DOHH2 (cell line): ENCODE data around the gene LGALSL.

Experiments used
- H3F3A ChIP-seq: fragments of 200-600 bp; sonication (generic), shearing (Covaris generic); 2 replicates; pipeline ENCODE4 v1.6.0; 2016; ENCODE audit warnings: antibody characterized with exemption, mild to moderate bottlenecking; ENCODE audit not compliant: control insufficient read depth, insufficient read depth
- H3K27ac ChIP-seq: fragments of 200-600 bp; sonication (generic); 2 replicates; pipeline ENCODE4 v1.5.1; 2014; ENCODE audit warnings: low read depth, mild to moderate bottlenecking, low read length, moderate library complexity
- H3K27me3 ChIP-seq: fragments of 200-600 bp; sonication (generic); 2 replicates; pipeline ENCODE4 v1.6.1; 2014; ENCODE audit warnings: mild to moderate bottlenecking, low read length, mixed read lengths; ENCODE audit not compliant: control insufficient read depth
- H3K36me3 ChIP-seq: fragments of 200-600 bp; sonication (generic); 2 replicates; pipeline ENCODE4 v1.6.1; 2014; ENCODE audit warnings: mild to moderate bottlenecking, low read length, moderate library complexity, mixed read lengths; ENCODE audit not compliant: control insufficient read depth
- H3K4me1 ChIP-seq: fragments of 200-600 bp; sonication (generic); 2 replicates; pipeline ENCODE4 v1.6.1; 2014; ENCODE audit warnings: mild to moderate bottlenecking, low read length, mixed read lengths; ENCODE audit not compliant: control insufficient read depth
- H3K4me2 ChIP-seq: fragments of 200-600 bp; sonication (generic); 2 replicates; pipeline ENCODE4 v1.6.0; 2014; ENCODE audit warnings: mild to moderate bottlenecking, low read length, moderate library complexity
- H3K4me3 ChIP-seq: fragments of 200-600 bp; sonication (generic); 2 replicates; pipeline ENCODE4 v1.5.1; 2014; ENCODE audit warnings: mild to moderate bottlenecking, low read length, mixed read lengths
- H3K79me2 ChIP-seq: fragments of 200-600 bp; sonication (generic); 2 replicates; pipeline ENCODE4 v1.6.1; 2014; ENCODE audit warnings: mild to moderate bottlenecking, low read length, mixed read lengths; ENCODE audit not compliant: control insufficient read depth
- H3K9me2 ChIP-seq: fragments of 200-600 bp; sonication (generic); replicated peaks from 2 replicates; pipeline ENCODE4 v1.6.1; 2014; ENCODE audit warnings: mild to moderate bottlenecking, low read length, mixed read lengths; ENCODE audit not compliant: control insufficient read depth
- H3K9me3 ChIP-seq: fragments of 200-600 bp; sonication (generic); 2 replicates; pipeline ENCODE4 v1.6.1; 2014; ENCODE audit warnings: antibody characterized with exemption, low read length, mixed read lengths; ENCODE audit not compliant: control insufficient read depth, insufficient read depth
- H4K20me1 ChIP-seq: fragments of 200-600 bp; sonication (generic); 2 replicates; pipeline ENCODE4 v1.6.0; 2014; ENCODE audit warnings: low read depth, mild to moderate bottlenecking, antibody characterized with exemption, low read length, moderate library complexity; ENCODE audit not compliant: control insufficient read depth, insufficient read depth
- EZH2phosphoT487 ChIP-seq: fragments of 200-600 bp; sonication (generic); IDR thresholded peaks from 2 replicates; pipeline ENCODE4 v1.6.1; 2017; ENCODE audit warnings: borderline replicate concordance, mild to moderate bottlenecking, antibody characterized with exemption, low read length, moderate library complexity, mixed read lengths
- TF ChIP-seq, protein P1 (sequence below): fragments of 200-600 bp; sonication (generic); IDR thresholded peaks from one replicate; pipeline ENCODE4 v1.5.1; 2014; ENCODE audit warnings: antibody characterized with exemption, mild to moderate bottlenecking, low read depth, low read length; ENCODE audit not compliant: poor library complexity, severe bottlenecking

Gene LGALSL

DNA sequence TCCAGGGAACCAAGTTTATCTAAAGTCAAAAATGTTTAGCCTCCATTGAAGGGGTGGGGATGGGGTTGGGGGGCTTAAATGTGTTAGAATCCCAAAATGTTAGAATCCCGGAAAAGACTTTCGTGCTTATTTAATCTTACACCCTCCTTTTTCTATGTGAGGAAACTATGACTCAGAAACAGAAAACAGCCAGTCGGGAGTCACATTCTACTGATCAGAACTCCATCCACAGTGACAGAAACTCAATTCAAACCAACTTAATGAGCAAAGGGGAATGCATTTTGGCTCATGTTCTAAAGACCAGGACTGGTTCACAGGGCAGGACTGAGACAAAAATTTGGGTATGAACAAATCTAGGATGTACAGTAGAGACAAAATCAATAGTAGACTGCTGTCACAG lies 38.3 kb downstream of the LGALSL start:
- Histone ChIP-seq H3K79me2 (no peaks in the 10 kb centered on the region), H3K9me2 (no peaks in the 10 kb centered on the region), H3K4me3 (no peak overlapping the region), H3K27ac (no peak overlapping the region), H3K4me2 (no peak overlapping the region), H3K36me3 (no peaks in the 10 kb centered on the region), H3F3A (no peaks in the 10 kb centered on the region), H3K4me1 (peaks cover 3% of the 10 kb centered on the region), H3K9me3 (no peaks in the 10 kb centered on the region), H3K27me3 (peaks cover 14% of the 10 kb centered on the region), H4K20me1 (no peaks in the 10 kb centered on the region)
- TF ChIP-seq, protein P1, sequence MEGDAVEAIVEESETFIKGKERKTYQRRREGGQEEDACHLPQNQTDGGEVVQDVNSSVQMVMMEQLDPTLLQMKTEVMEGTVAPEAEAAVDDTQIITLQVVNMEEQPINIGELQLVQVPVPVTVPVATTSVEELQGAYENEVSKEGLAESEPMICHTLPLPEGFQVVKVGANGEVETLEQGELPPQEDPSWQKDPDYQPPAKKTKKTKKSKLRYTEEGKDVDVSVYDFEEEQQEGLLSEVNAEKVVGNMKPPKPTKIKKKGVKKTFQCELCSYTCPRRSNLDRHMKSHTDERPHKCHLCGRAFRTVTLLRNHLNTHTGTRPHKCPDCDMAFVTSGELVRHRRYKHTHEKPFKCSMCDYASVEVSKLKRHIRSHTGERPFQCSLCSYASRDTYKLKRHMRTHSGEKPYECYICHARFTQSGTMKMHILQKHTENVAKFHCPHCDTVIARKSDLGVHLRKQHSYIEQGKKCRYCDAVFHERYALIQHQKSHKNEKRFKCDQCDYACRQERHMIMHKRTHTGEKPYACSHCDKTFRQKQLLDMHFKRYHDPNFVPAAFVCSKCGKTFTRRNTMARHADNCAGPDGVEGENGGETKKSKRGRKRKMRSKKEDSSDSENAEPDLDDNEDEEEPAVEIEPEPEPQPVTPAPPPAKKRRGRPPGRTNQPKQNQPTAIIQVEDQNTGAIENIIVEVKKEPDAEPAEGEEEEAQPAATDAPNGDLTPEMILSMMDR: no peak
- TF ChIP-seq EZH2phosphoT487: no peak

DNA sequence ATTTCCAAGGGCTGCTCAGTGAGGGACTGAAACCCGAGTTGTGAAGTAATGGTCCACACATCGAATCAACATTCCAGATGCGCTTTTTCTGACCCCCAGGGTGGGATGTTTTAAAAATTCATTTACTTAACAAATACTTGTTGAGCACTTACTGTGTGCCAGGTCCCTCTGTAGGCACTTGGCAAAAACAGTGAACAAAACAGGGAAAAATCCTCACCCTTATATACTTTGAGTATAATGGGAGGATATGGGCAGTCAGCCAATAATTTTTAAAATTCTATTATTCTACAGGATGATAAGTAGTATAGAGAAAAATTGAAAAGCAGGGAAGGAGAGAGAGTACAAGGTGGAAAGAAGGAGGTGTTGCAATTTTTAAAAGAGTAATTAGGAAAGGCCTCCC lies 38.9 kb downstream of the LGALSL start:
- H3K9me2 ChIP-seq: no peaks in the 10 kb centered on the region
- no peaks in the 10 kb centered on the region for H3K36me3 ChIP-seq
- H3F3A ChIP-seq: no peaks in the 10 kb centered on the region
- no peak overlapping the region for H3K4me2 ChIP-seq
- no peaks in the 10 kb centered on the region for H3K9me3 ChIP-seq
- peaks cover 14% of the 10 kb centered on the region for H3K27me3 ChIP-seq
- H4K20me1 ChIP-seq: no peaks in the 10 kb centered on the region
- TF ChIP-seq, protein P1: no peak
- TF ChIP-seq EZH2phosphoT487: no peak
- H3K4me3 ChIP-seq: no peak overlapping the region
- H3K79me2 ChIP-seq: no peaks in the 10 kb centered on the region
- H3K4me1 ChIP-seq: peaks cover 3% of the 10 kb centered on the region
- no peak overlapping the region for H3K27ac ChIP-seq

DNA sequence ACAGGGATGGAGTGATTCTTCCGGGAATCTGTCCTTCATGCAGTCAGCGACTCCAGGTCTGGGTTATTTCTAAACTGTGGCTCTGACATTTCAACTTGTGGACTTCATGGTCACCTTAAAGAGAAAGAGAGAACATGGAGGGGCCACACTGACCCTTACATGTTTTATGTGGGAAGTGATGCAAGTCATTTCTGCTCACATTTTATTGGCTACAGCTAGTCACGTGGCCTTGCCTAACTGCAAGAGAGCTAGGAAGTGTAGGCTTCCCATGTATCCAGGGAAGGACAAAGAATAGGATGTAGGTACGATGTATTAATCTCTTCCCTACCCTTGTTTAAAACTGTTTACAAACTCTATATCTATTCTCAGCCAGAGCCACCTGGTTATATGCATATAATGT lies 39.8 kb downstream of the LGALSL start:
- Histone ChIP-seq H3F3A (no peaks in the 10 kb centered on the region), H3K36me3 (no peaks in the 10 kb centered on the region), H3K9me3 (no peaks in the 10 kb centered on the region), H4K20me1 (no peaks in the 10 kb centered on the region), H3K4me2 (no peak overlapping the region), H3K4me1 (no peaks in the 10 kb centered on the region), H3K4me3 (no peak overlapping the region), H3K27ac (no peak overlapping the region), H3K9me2 (no peaks in the 10 kb centered on the region), H3K79me2 (no peaks in the 10 kb centered on the region), H3K27me3 (peaks cover 15% of the 10 kb centered on the region)
- TF ChIP-seq EZH2phosphoT487: no peak

DNA sequence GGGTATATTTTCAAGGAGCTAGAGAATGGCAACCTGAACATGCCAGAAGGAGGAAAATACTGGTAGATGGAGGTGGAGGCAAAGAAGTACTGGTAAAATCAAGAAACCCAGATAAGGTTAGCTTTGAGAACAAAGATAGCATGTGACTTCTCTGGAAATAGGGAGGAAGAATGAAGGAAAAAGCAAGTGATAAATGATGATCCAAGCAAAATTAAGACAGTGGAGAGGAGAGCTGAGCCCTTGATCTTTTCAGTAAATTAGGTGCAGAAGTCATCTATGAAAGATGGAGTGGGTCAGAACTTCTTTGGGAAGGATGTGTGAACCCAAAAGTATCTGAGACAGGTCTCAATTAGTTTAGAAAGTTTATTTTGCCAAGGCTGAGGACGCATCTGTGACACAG lies 44.5 kb downstream of the LGALSL start:
- Histone ChIP-seq H3K4me2 (no peak overlapping the region), H4K20me1 (no peaks in the 10 kb centered on the region), H3K9me2 (no peaks in the 10 kb centered on the region), H3F3A (no peaks in the 10 kb centered on the region), H3K9me3 (no peaks in the 10 kb centered on the region), H3K27me3 (peaks cover 27% of the 10 kb centered on the region), H3K36me3 (no peaks in the 10 kb centered on the region), H3K4me3 (no peak overlapping the region), H3K79me2 (no peaks in the 10 kb centered on the region), H3K27ac (no peak overlapping the region), H3K4me1 (no peaks in the 10 kb centered on the region)
- TF ChIP-seq, protein P1: no peak
- no peak for TF ChIP-seq EZH2phosphoT487
